ENCODE results near the gene TPM2.

DNA sequence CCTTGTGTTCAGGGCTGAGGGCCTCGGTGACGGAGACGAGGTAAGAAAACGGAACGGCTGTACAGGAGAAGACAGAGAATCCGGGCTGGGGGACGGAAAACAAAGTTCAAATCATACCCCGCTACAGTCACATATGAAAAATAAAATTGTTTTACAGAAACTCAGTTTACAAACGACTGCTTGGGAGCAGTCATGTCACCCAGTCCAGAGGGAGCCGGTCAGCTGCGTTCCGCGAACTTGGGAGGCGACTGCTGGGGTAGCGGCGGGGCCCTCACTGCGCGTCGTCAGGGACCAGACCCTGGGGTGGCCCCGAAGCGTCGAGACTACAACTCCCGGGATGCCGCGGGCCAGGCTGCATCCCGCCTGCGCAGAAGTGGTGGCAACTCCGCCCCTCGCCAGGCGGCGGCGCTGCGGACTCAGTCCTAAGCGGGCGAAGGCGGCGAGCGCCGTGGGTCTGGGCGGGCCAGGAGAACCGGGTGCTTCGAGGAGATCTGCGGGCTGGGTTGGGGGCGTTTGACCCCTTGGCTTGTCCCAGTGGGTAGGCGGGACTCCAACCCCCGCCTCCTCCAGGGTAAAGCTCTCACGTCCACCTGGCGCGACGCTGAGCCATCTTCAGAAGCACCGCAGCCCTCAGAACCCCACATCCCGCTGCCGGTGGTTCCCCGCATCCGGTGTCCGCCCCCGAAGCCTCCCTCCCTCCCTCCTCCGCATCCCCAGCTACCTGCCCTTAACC lies 43.0 kb downstream of the TPM2 start:
- TF ChIP-seq, protein P1, sequence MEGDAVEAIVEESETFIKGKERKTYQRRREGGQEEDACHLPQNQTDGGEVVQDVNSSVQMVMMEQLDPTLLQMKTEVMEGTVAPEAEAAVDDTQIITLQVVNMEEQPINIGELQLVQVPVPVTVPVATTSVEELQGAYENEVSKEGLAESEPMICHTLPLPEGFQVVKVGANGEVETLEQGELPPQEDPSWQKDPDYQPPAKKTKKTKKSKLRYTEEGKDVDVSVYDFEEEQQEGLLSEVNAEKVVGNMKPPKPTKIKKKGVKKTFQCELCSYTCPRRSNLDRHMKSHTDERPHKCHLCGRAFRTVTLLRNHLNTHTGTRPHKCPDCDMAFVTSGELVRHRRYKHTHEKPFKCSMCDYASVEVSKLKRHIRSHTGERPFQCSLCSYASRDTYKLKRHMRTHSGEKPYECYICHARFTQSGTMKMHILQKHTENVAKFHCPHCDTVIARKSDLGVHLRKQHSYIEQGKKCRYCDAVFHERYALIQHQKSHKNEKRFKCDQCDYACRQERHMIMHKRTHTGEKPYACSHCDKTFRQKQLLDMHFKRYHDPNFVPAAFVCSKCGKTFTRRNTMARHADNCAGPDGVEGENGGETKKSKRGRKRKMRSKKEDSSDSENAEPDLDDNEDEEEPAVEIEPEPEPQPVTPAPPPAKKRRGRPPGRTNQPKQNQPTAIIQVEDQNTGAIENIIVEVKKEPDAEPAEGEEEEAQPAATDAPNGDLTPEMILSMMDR (IDR thresholded peaks at IDR 0.05), result peak; percentile 83 to 99 (median 96)
- peak; percentile 62 to 95 for TF ChIP-seq POLR2A (IDR thresholded peaks at IDR 0.05)
